Glutamatergic neuron (in vitro differentiated cells): ENCODE results near the gene PAQR9. TPM values are rescaled to one million over a fixed set of nuclear protein-coding genes. Genes with fewer than 3 reads are reported as not detected.

Source experiments
- DNase-seq: peaks from one replicate; pipeline ENCODE4 v3.0.0; 2022
- H3K27ac Mint-ChIP-seq: one replicate; pipeline ENCODE4 v1.8.0; 2020; ENCODE audit warnings: mild to moderate bottlenecking, mixed read lengths, inconsistent platforms; ENCODE audit not compliant: unreplicated experiment
- H3K27me3 Mint-ChIP-seq: one replicate; pipeline ENCODE4 v1.8.0; 2020; ENCODE audit warnings: mild to moderate bottlenecking, moderate library complexity, mixed read lengths, inconsistent platforms; ENCODE audit not compliant: unreplicated experiment
- H3K36me3 Mint-ChIP-seq: one replicate; pipeline ENCODE4 v1.8.0; 2020; ENCODE audit warnings: mild to moderate bottlenecking, mixed read lengths, inconsistent platforms; ENCODE audit not compliant: unreplicated experiment
- H3K4me1 Mint-ChIP-seq: one replicate; pipeline ENCODE4 v1.8.0; 2020; ENCODE audit warnings: mild to moderate bottlenecking, low read depth, mixed read lengths, inconsistent platforms; ENCODE audit not compliant: unreplicated experiment
- H3K4me3 Mint-ChIP-seq: one replicate; pipeline ENCODE4 v1.8.0; 2020; ENCODE audit warnings: mild to moderate bottlenecking, mixed read lengths, inconsistent platforms; ENCODE audit not compliant: unreplicated experiment
- H3K9me3 Mint-ChIP-seq: one replicate; pipeline ENCODE4 v1.8.0; 2020; ENCODE audit warnings: mild to moderate bottlenecking, moderate library complexity, mixed read lengths, inconsistent platforms; ENCODE audit not compliant: unreplicated experiment
- CTCF ChIP-seq: fragments of 200-600 bp; sonication (generic); IDR thresholded peaks from one replicate; pipeline ENCODE4 v1.5.0; 2021; ENCODE audit not compliant: partially characterized antibody, unreplicated experiment
- total RNA-seq: library from RNA; stranded (reverse); fragmentation: NEBNext Ultra II Directional; extraction: Animal tissue kit (Norgen Biotek cat#: 25700); gene quantifications from one replicate; pipeline ENCODE4 v1.2.1, GENCODE V29; 2021; ENCODE audit not compliant: unreplicated experiment

PAQR9 gene
- total RNA-seq, 1 donor from 2014 or later, result 2.5 TPM

GRCh38 chr3:142952272-142953193 lies 10.9 kb downstream of the PAQR9 start:
- no peak overlapping the region for H3K4me3 Mint-ChIP-seq
- no peaks in the 10 kb centered on the region for H3K9me3 Mint-ChIP-seq
- H3K27me3 Mint-ChIP-seq, result no peaks in the 10 kb centered on the region
- H3K4me1 Mint-ChIP-seq, result no peaks in the 10 kb centered on the region
- DNase-seq, result no peak
- H3K27ac Mint-ChIP-seq, result no peak overlapping the region
- H3K36me3 Mint-ChIP-seq, result no peaks in the 10 kb centered on the region
- TF ChIP-seq CTCF, result no peak

DNA sequence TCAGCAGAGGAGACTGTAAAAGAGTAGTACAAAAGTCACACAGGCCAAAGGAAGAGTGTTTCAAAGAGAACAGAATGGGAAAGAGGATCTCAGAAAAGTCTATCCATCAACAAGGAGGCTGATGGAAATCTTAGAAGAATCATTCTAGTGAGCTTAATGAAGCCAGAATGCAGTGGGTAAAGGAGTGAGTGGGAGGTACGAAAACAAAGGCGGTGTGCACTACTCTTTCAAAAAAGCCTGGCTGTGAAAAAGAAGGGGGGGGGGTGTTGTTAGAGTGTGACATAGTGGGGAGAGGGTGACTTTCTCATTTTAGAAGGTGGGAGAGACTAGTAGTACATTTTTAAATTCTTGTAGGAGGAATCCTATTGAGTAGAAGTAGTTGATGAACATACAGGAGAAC lies 11.7 kb downstream of the PAQR9 start:
- H3K27me3 Mint-ChIP-seq, result no peaks in the 10 kb centered on the region
- H3K9me3 Mint-ChIP-seq, result no peaks in the 10 kb centered on the region
- TF ChIP-seq CTCF, result no peak
- no peaks in the 10 kb centered on the region for H3K4me1 Mint-ChIP-seq
- H3K27ac Mint-ChIP-seq, result no peak overlapping the region
- no peak for DNase-seq
- no peak overlapping the region for H3K4me3 Mint-ChIP-seq
- no peaks in the 10 kb centered on the region for H3K36me3 Mint-ChIP-seq

DNA sequence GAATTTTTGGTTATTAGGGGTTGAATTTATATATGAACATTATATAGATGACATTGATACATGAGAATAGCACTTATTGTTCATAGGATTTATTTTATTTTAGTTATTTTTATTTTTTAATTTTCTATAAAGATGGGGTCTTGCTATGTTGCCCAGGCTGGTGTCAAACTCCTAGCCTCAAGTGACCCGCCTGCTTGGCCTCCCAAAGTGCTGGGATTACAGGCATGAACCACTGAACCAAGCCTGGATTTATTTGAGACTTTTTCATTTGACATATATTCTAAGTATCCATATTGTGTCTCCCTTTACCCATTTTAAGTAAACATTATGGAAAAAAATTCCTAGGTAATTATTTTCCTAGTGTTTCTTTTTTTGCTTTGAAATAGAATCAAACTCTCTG lies 12.5 kb downstream of the PAQR9 start:
- Mint-ChIP-seq H3K27ac (no peak overlapping the region), H3K4me3 (no peak overlapping the region), H3K9me3 (peaks cover 2% of the 10 kb centered on the region), H3K36me3 (no peaks in the 10 kb centered on the region), H3K4me1 (no peaks in the 10 kb centered on the region), H3K27me3 (peaks cover 2% of the 10 kb centered on the region)
- DNase-seq, result no peak
- TF ChIP-seq CTCF, result no peak

- no peaks in the 10 kb centered on the region for H3K4me1 Mint-ChIP-seq
- TF ChIP-seq CTCF, result no peak
- H3K36me3 Mint-ChIP-seq, result no peaks in the 10 kb centered on the region
- H3K27ac Mint-ChIP-seq, result no peak overlapping the region
- peaks cover 2% of the 10 kb centered on the region for H3K27me3 Mint-ChIP-seq
- DNase-seq, result no peak
- peaks cover 2% of the 10 kb centered on the region for H3K9me3 Mint-ChIP-seq
- no peak overlapping the region for H3K4me3 Mint-ChIP-seq
These were observed 15.5 kb downstream of the PAQR9 start for GRCh38 chr3:142947799-142948575.
